SH-SY5Y (cell line): ENCODE results near the gene GABRB3.

Source experiments
- GATA2 ChIP-seq: IDR thresholded peaks from 2 replicates; pipeline ENCODE4 v1.6.1; 2011; ENCODE audit warnings: mild to moderate bottlenecking, low read depth, low read length
- GATA3 ChIP-seq: IDR thresholded peaks from 2 replicates; pipeline ENCODE4 v1.6.1; 2011; ENCODE audit warnings: low read depth, mild to moderate bottlenecking, low read length, moderate library complexity

DNA sequence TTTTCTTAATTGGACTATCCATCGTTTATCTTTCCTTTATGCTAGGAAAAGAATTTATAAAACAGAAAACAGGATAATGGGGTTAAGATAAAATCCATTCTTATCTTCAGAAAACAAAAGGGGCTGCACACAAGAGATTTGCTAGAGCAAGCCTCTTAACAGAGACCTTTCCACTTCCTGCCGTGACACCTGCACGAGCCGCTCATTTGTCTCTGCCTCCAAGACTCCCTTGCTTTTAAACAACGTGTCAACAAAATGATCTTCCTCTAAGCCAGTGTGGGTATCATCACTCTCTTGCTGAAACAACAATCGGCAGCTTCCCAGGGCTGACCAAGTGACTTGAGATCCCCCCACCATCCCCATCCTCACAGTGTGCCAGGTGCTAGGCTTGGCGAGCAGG is 33.1 kb downstream of the GABRB3 start:
- TF ChIP-seq GATA2 (no peak), GATA3 (no peak)
